CD14-positive monocyte (primary cell): ENCODE results near the gene MSL1. TPM values are rescaled to one million over a fixed set of nuclear protein-coding genes. Genes with fewer than 3 reads are reported as not detected.

ENCODE experiments used
- DNase-seq, 3 donors: peaks; one replicate each; pipeline ENCODE4 v3.0.0-alpha.2; 2011 to 2022
- H2AFZ ChIP-seq: 2 replicates; pipeline ENCODE4 v1.6.0; 2012; ENCODE audit warnings: mild to moderate bottlenecking, low read depth, low read length, inconsistent platforms; ENCODE audit not compliant: insufficient read depth, poor library complexity, severe bottlenecking
- H3K27ac ChIP-seq, 2 donors: 1 replicate in 1 of 2; 2 replicates in 1 of 2; pipeline ENCODE4 v1.5.1; 2012 to 2013; ENCODE audit warnings: low read length in 2 of 2, control low read depth in 1 of 2, inconsistent platforms in 1 of 2, low read depth in 1 of 2, mild to moderate bottlenecking in 1 of 2
- H3K27me3 ChIP-seq, 2 donors: one replicate each; pipeline versions ENCODE4 v1.6.0 to v1.6.1; 2011 to 2013; ENCODE audit warnings: low read length in 2 of 2; ENCODE audit not compliant: control insufficient read depth in 2 of 2, insufficient read depth in 2 of 2
- H3K36me3 ChIP-seq, 2 donors: replicated peaks in 1 of 2; 1 replicate in 1 of 2; 2 replicates in 1 of 2; pipeline versions ENCODE4 v1.5.1 to v1.6.1; 2012 to 2013; ENCODE audit warnings: low read length in 2 of 2, control low read depth in 1 of 2, inconsistent platforms in 1 of 2, mild to moderate bottlenecking in 1 of 2; ENCODE audit not compliant: insufficient read depth in 2 of 2, control insufficient read depth in 1 of 2
- H3K4me1 ChIP-seq, 2 donors: 1 replicate in 1 of 2; 2 replicates in 1 of 2; pipeline versions ENCODE4 v1.5.1 to v1.6.1; 2012 to 2013; ENCODE audit warnings: low read length in 2 of 2, control low read depth in 1 of 2, inconsistent platforms in 1 of 2, mild to moderate bottlenecking in 1 of 2, moderate library complexity in 1 of 2; ENCODE audit not compliant: insufficient read depth in 2 of 2, control insufficient read depth in 1 of 2
- H3K4me2 ChIP-seq: replicated peaks from 2 replicates; pipeline ENCODE3; 2012; ENCODE audit warnings: low read length, moderate library complexity, mild to moderate bottlenecking; ENCODE audit not compliant: poor library complexity, severe bottlenecking; ENCODE audit errors: extremely low read depth
- H3K4me3 ChIP-seq, 3 experiments: fragments of 200-600 bp in 1 of 3; sonication (generic) in 1 of 3; replicated peaks in 1 of 3; 1 replicate in 2 of 3; 2 replicates in 1 of 3; pipeline ENCODE4 v1.5.1; 2011 to 2013; ENCODE audit warnings: low read length in 3 of 3, mild to moderate bottlenecking in 3 of 3, control low read depth in 2 of 3, low read depth in 2 of 3, inconsistent platforms in 1 of 3, moderate library complexity in 1 of 3
- H3K79me2 ChIP-seq: 2 replicates; pipeline ENCODE4 v1.6.0; 2012; ENCODE audit warnings: mild to moderate bottlenecking, control low read depth, inconsistent platforms, low read length, moderate library complexity; ENCODE audit not compliant: insufficient read depth
- H3K9ac ChIP-seq: 2 replicates; pipeline ENCODE4 v1.6.0; 2017; ENCODE audit warnings: low read length, mild to moderate bottlenecking; ENCODE audit not compliant: insufficient read depth, poor library complexity, severe bottlenecking
- H3K9me3 ChIP-seq, 2 donors: replicated peaks in 1 of 2; 1 replicate in 1 of 2; 2 replicates in 1 of 2; pipeline versions ENCODE4 v1.5.1 to v1.6.1; 2012 to 2013; ENCODE audit warnings: low read length in 2 of 2, control low read depth in 1 of 2; ENCODE audit not compliant: control insufficient read depth in 1 of 2, insufficient read depth in 1 of 2
- H4K20me1 ChIP-seq: 2 replicates; pipeline ENCODE4 v1.6.0; 2012; ENCODE audit warnings: mild to moderate bottlenecking, low read length, control low read depth, moderate library complexity; ENCODE audit not compliant: insufficient read depth
- H3K27ac Mint-ChIP-seq, 7 donors: one replicate each; pipeline ENCODE4 v1.8.0; 2020; ENCODE audit warnings: mild to moderate bottlenecking in 7 of 7, mixed read lengths in 7 of 7, moderate library complexity in 6 of 7, inconsistent platforms in 2 of 7
- H3K27me3 Mint-ChIP-seq, 3 donors: one replicate each; pipeline ENCODE4 v1.8.0; 2021 to 2022; ENCODE audit warnings: low read depth in 3 of 3, mild to moderate bottlenecking in 3 of 3, mixed read lengths in 3 of 3, moderate library complexity in 3 of 3, inconsistent platforms in 1 of 3
- H3K36me3 Mint-ChIP-seq, 2 donors: one replicate each; pipeline ENCODE4 v1.8.0; 2020; ENCODE audit warnings: mixed read lengths in 2 of 2, inconsistent platforms in 1 of 2, mild to moderate bottlenecking in 1 of 2
- H3K4me1 Mint-ChIP-seq: one replicate; pipeline ENCODE4 v1.8.0; 2020; ENCODE audit warnings: mild to moderate bottlenecking, mixed read lengths
- H3K4me3 Mint-ChIP-seq, 2 donors: one replicate each; pipeline ENCODE4 v1.8.0; 2020; ENCODE audit warnings: mild to moderate bottlenecking in 2 of 2, mixed read lengths in 2 of 2, moderate library complexity in 1 of 2
- H3K9me3 Mint-ChIP-seq, 7 donors: one replicate each; pipeline ENCODE4 v1.8.0; 2020 to 2022; ENCODE audit warnings: mixed read lengths in 7 of 7, mild to moderate bottlenecking in 6 of 7, moderate library complexity in 6 of 7, inconsistent platforms in 2 of 7
- CTCF ChIP-seq: fragments of 200-600 bp; IDR thresholded peaks from one replicate; pipeline ENCODE4 v1.8.0; 2022; ENCODE audit warnings: antibody characterized with exemption, mild to moderate bottlenecking
- WGBS: methylation state at CpG from one replicate; pipeline ENCODE4 v1.1.5; 2013; ENCODE audit warnings: missing lambda C conversion rate; ENCODE audit not compliant: insufficient coverage; 5-methylcytosine and 5-hydroxymethylcytosine counted together
- intact Hi-C, 2 donors: fragments of 100-400 bp; cut with micrococcal nuclease; formaldehyde crosslinking; loops; one replicate each; pipeline versions ENCODE4 v1.15.0 to v1.15.1; 2023
- polyA plus RNA-seq, 3 donors: library from polyadenylated mRNA; depleted of rRNA in 1 of 3; unstranded in 2 of 3; stranded (reverse) in 1 of 3; fragments of 300-500 nt in 2 of 3; fragments of >200 nt in 1 of 3; fragmentation: Illumina TruSeq in 2 of 3; gene quantifications; 1 replicate in 2 of 3; 2 replicates in 1 of 3; pipeline ENCODE4 v1.2.3, GENCODE V29; 2012 to 2021

The MSL1 gene
- polyA plus RNA-seq, 3 donors, result 10.0 to 89.2 (median 11.4) TPM

- TF ChIP-seq CTCF, result no peak
- peaks cover 3% of the 10 kb centered on the region for H3K79me2 ChIP-seq
- H4K20me1 ChIP-seq, result peaks cover 33% of the 10 kb centered on the region
- intact Hi-C loops, result no loop called here
- no peak overlapping the region for H3K4me3 Mint-ChIP-seq
- peak overlapping the region in 1 of 7 donors; percentile 27 for H3K27ac Mint-ChIP-seq
- H3K4me2 ChIP-seq, result no peak overlapping the region
- peaks cover 75 to 97% of the 10 kb centered on the region in 2 donors for H3K36me3 ChIP-seq
- no peak overlapping the region for H3K27ac ChIP-seq
- H3K27me3 ChIP-seq, result no peaks in the 10 kb centered on the region
- no peak overlapping the region for H3K9ac ChIP-seq
- no peaks in the 10 kb centered on the region for H3K4me1 ChIP-seq
- no peak overlapping the region for H2AFZ ChIP-seq
- H3K4me3 ChIP-seq, result no peak overlapping the region
- no peaks in the 10 kb centered on the region for H3K9me3 ChIP-seq
- no peaks in the 10 kb centered on the region for H3K27me3 Mint-ChIP-seq
- DNase-seq, result no peak
- H3K4me1 Mint-ChIP-seq, result peaks cover 1% of the 10 kb centered on the region
- peaks cover 79 to 98% of the 10 kb centered on the region in 2 donors for H3K36me3 Mint-ChIP-seq
- 100% methylated on average over 1 of the region's 2 CpGs for WGBS
- no peaks in the 10 kb centered on the region for H3K9me3 Mint-ChIP-seq
Observed at GRCh38 chr17:40170325-40170724, 48.6 kb downstream of the MSL1 start.

- peaks cover 67 to 94% of the 10 kb centered on the region in 2 donors for H3K36me3 ChIP-seq
- H3K9me3 Mint-ChIP-seq, result no peaks in the 10 kb centered on the region
- intact Hi-C loops, result no loop called here
- H3K4me3 ChIP-seq, result no peak overlapping the region
- WGBS, result no CpG with 5 or more reads among the region's 1 CpG
- DNase-seq, result no peak
- H2AFZ ChIP-seq, result no peak overlapping the region
- TF ChIP-seq CTCF, result no peak
- H3K4me2 ChIP-seq, result no peak overlapping the region
- no peaks in the 10 kb centered on the region for H3K27me3 ChIP-seq
- H3K27ac Mint-ChIP-seq, result no peak overlapping the region
- peaks cover 0 to 4% (median 3%) of the 10 kb centered on the region in 3 donors for H3K27me3 Mint-ChIP-seq
- H3K4me1 Mint-ChIP-seq, result peaks cover 1% of the 10 kb centered on the region
- no peak overlapping the region for H3K27ac ChIP-seq
- H3K36me3 Mint-ChIP-seq, result peaks cover 78 to 98% of the 10 kb centered on the region in 2 donors
- peaks cover 27% of the 10 kb centered on the region for H4K20me1 ChIP-seq
- no peaks in the 10 kb centered on the region for H3K79me2 ChIP-seq
- no peaks in the 10 kb centered on the region for H3K9me3 ChIP-seq
- H3K4me1 ChIP-seq, result peaks cover 0 to 1% of the 10 kb centered on the region in 2 donors
- no peak overlapping the region for H3K9ac ChIP-seq
- no peak overlapping the region for H3K4me3 Mint-ChIP-seq
Observed at GRCh38 chr17:40171750-40172149, 50.0 kb downstream of the MSL1 start.
